ENCODE data around the gene RAB31. TPM values are rescaled to one million over a fixed set of nuclear protein-coding genes. Genes with fewer than 3 reads are reported as not detected.

Gene RAB31
- total RNA-seq, 1 experiment from 2014 or later: 26.2 TPM

GRCh38 chr18:9691235-9691634, 16.9 kb upstream of the RAB31 start:
- no peak for DNase-seq (ENCODE audit: low read depth)

- no peak for DNase-seq (ENCODE audit: low read depth)
These were observed 13.9 kb upstream of the RAB31 start for GRCh38 chr18:9694174-9694573.

GRCh38 chr18:9694952-9695495, 13.1 kb upstream of the RAB31 start:
- DNase-seq (ENCODE audit: low read depth): no peak

GRCh38 chr18:9695605-9696004, 12.5 kb upstream of the RAB31 start:
- DNase-seq (ENCODE audit: low read depth): no peak

GRCh38 chr18:9696112-9696511, 12.0 kb upstream of the RAB31 start:
- DNase-seq (ENCODE audit: low read depth): no peak

- no peak for DNase-seq (ENCODE audit: low read depth)
These were observed 11.4 kb upstream of the RAB31 start for GRCh38 chr18:9696701-9697100.

- DNase-seq (ENCODE audit: low read depth): no peak
These were observed 11.0 kb upstream of the RAB31 start for GRCh38 chr18:9697121-9697520.

- DNase-seq (ENCODE audit: low read depth): no peak
These were observed 9.6 kb upstream of the RAB31 start for GRCh38 chr18:9698497-9698896.

GRCh38 chr18:9700261-9700796, 7.8 kb upstream of the RAB31 start:
- no peak for DNase-seq (ENCODE audit: low read depth)

GRCh38 chr18:9701609-9702349, 6.3 kb upstream of the RAB31 start:
- no peak for DNase-seq (ENCODE audit: low read depth)

GRCh38 chr18:9704233-9705118, 3.6 kb upstream of the RAB31 start:
- no peak for DNase-seq (ENCODE audit: low read depth)

- DNase-seq (ENCODE audit: low read depth): peak; percentile 74
These were observed 2.8 kb upstream of the RAB31 start for GRCh38 chr18:9705183-9705829.

GRCh38 chr18:9706081-9706935, 1.8 kb upstream of the RAB31 start:
- DNase-seq (ENCODE audit: low read depth): no peak

GRCh38 chr18:9707381-9708056, 582 bp upstream of the RAB31 start:
- no peak for DNase-seq (ENCODE audit: low read depth)

GRCh38 chr18:9708434-9709303, 568 bp downstream of the RAB31 start:
- DNase-seq (ENCODE audit: low read depth): no peak

GRCh38 chr18:9709304-9709877, 1.3 kb downstream of the RAB31 start:
- DNase-seq (ENCODE audit: low read depth): no peak

GRCh38 chr18:9710037-9710436, 1.9 kb downstream of the RAB31 start:
- no peak for DNase-seq (ENCODE audit: low read depth)

- no peak for DNase-seq (ENCODE audit: low read depth)
These were observed 3.4 kb downstream of the RAB31 start for GRCh38 chr18:9711361-9712129.
